Suprapubic skin (tissue), 4 donors: ENCODE measurements around the gene PARP1. TPM values are rescaled to one million over a fixed set of nuclear protein-coding genes. Genes with fewer than 3 reads are reported as not detected.
A peak's percentile ranks its signal among the peaks of the same experiment; 100 is the strongest.

ENCODE experiments used
- DNase-seq, 2 donors: peaks; one replicate each; pipeline ENCODE4 v3.0.0-alpha.2; 2019; ENCODE audit warnings: low spot score in 2 of 2
- H3K27ac ChIP-seq: fragments of 200-600 bp; sonication (generic); one replicate; pipeline ENCODE4 v1.5.1; 2019
- H3K27me3 ChIP-seq: fragments of 200-600 bp; sonication (generic); one replicate; pipeline ENCODE4 v1.5.1; 2019
- H3K36me3 ChIP-seq: fragments of 200-600 bp; sonication (generic); one replicate; pipeline ENCODE4 v1.5.1; 2019
- H3K4me1 ChIP-seq: fragments of 200-600 bp; sonication (generic); one replicate; pipeline ENCODE4 v1.5.1; 2019
- H3K4me3 ChIP-seq: fragments of 200-600 bp; sonication (generic); one replicate; pipeline ENCODE4 v1.5.1; 2019; ENCODE audit warnings: mild to moderate bottlenecking
- H3K9me3 ChIP-seq: fragments of 200-600 bp; sonication (generic); one replicate; pipeline ENCODE4 v1.5.1; 2019
- CTCF ChIP-seq, 2 donors: fragments of 200-600 bp in 1 of 2; fragments of 450-650 bp in 1 of 2; sonication (generic) in 1 of 2; IDR thresholded peaks; one replicate each; pipeline ENCODE4 v1.5.1; 2016 to 2019; ENCODE audit warnings: antibody characterized with exemption in 2 of 2, mild to moderate bottlenecking in 1 of 2, moderate library complexity in 1 of 2
- EP300 ChIP-seq: sonication (generic); formaldehyde crosslinking; IDR thresholded peaks from one replicate; pipeline ENCODE4 v1.6.1; 2017; ENCODE audit warnings: antibody characterized with exemption
- POLR2A ChIP-seq, 2 donors: fragments of 450-650 bp; IDR thresholded peaks; one replicate each; pipeline ENCODE4 v1.6.1; 2017; ENCODE audit warnings: antibody characterized with exemption in 2 of 2, mild to moderate bottlenecking in 2 of 2, moderate library complexity in 2 of 2
- POLR2AphosphoS5 ChIP-seq, 3 donors: sonication (generic); formaldehyde crosslinking; IDR thresholded peaks; one replicate each; pipeline ENCODE4 v1.6.1; 2017; ENCODE audit warnings: antibody characterized with exemption in 3 of 3
- WGBS: methylation state at CpG from one replicate; pipeline ENCODE4 v1.1.5; 2018; 5-methylcytosine and 5-hydroxymethylcytosine counted together
- total RNA-seq, 4 donors: library from RNA; depleted of rRNA; stranded (reverse); fragments of >200 nt; gene quantifications; one replicate each; pipeline ENCODE4 v1.1.0, GENCODE V29; 2016

The PARP1 gene
- total RNA-seq, 4 donors from 2014 or later, result 55.7 to 70.0 (median 60.6) TPM

GRCh38 chr1:226384040-226384439, 23.9 kb downstream of the PARP1 start:
- 90% methylated on average over 4 of the region's 4 CpGs for WGBS
- peak in 1 of 2 donors; percentile 51 for DNase-seq
- TF ChIP-seq POLR2A (IDR thresholded peaks at IDR 0.05) (no peak), POLR2AphosphoS5 (IDR thresholded peaks at IDR 0.05) (no peak), EP300 (no peak), CTCF (IDR thresholded peaks at IDR 0.05) (no peak)
- Histone ChIP-seq H3K27me3 (no peaks in the 10 kb centered on the region), H3K4me3 (no peak overlapping the region), H3K4me1 (no peaks in the 10 kb centered on the region), H3K27ac (no peak overlapping the region), H3K36me3 (peaks cover 100% of the 10 kb centered on the region), H3K9me3 (no peaks in the 10 kb centered on the region)

GRCh38 chr1:226382030-226382429, 25.9 kb downstream of the PARP1 start:
- peaks cover 100% of the 10 kb centered on the region for H3K36me3 ChIP-seq
- no peak for TF ChIP-seq POLR2A (IDR thresholded peaks at IDR 0.05)
- no peak for TF ChIP-seq POLR2AphosphoS5 (IDR thresholded peaks at IDR 0.05)
- TF ChIP-seq EP300, result no peak
- no peak for TF ChIP-seq CTCF (IDR thresholded peaks at IDR 0.05)

GRCh38 chr1:226381226-226381998, 26.5 kb downstream of the PARP1 start:
- Histone ChIP-seq H3K27me3 (no peaks in the 10 kb centered on the region), H3K27ac (no peak overlapping the region), H3K9me3 (no peaks in the 10 kb centered on the region), H3K4me1 (no peaks in the 10 kb centered on the region), H3K36me3 (peaks cover 100% of the 10 kb centered on the region), H3K4me3 (no peak overlapping the region)
- TF ChIP-seq EP300 (no peak), POLR2A (IDR thresholded peaks at IDR 0.05) (no peak), POLR2AphosphoS5 (IDR thresholded peaks at IDR 0.05) (no peak), CTCF (IDR thresholded peaks at IDR 0.05) (no peak)
- 90% methylated on average over 15 of the region's 15 CpGs for WGBS
- DNase-seq, result peak in 1 of 2 donors; percentile 49

More at GRCh38 chr1:226382030-226382429, 25.9 kb downstream of the PARP1 start:
- no peaks in the 10 kb centered on the region for H3K27me3 ChIP-seq
- 65% methylated on average over 2 of the region's 5 CpGs for WGBS
- H3K9me3 ChIP-seq, result no peaks in the 10 kb centered on the region
- DNase-seq, result peak in 1 of 2 donors; percentile 33
- H3K27ac ChIP-seq, result no peak overlapping the region
- H3K4me3 ChIP-seq, result no peak overlapping the region
- no peaks in the 10 kb centered on the region for H3K4me1 ChIP-seq

- 80% methylated on average over 2 of the region's 2 CpGs for WGBS
- Histone ChIP-seq H3K9me3 (no peaks in the 10 kb centered on the region), H3K27ac (no peak overlapping the region), H3K27me3 (no peaks in the 10 kb centered on the region), H3K4me1 (no peaks in the 10 kb centered on the region), H3K36me3 (peaks cover 100% of the 10 kb centered on the region), H3K4me3 (no peak overlapping the region)
- TF ChIP-seq POLR2AphosphoS5 (IDR thresholded peaks at IDR 0.05) (no peak), EP300 (no peak), CTCF (IDR thresholded peaks at IDR 0.05) (no peak), POLR2A (IDR thresholded peaks at IDR 0.05) (no peak)
- no peak for DNase-seq
Measured at GRCh38 chr1:226378071-226378470, 29.8 kb downstream of the PARP1 start.

- Histone ChIP-seq H3K27me3 (no peaks in the 10 kb centered on the region), H3K4me1 (no peaks in the 10 kb centered on the region), H3K4me3 (no peak overlapping the region), H3K27ac (no peak overlapping the region), H3K36me3 (peaks cover 100% of the 10 kb centered on the region), H3K9me3 (no peaks in the 10 kb centered on the region)
- no peak for DNase-seq
- 92% methylated on average over 3 of the region's 3 CpGs for WGBS
- no peak for TF ChIP-seq POLR2AphosphoS5 (IDR thresholded peaks at IDR 0.05)
- no peak for TF ChIP-seq EP300
- no peak for TF ChIP-seq POLR2A (IDR thresholded peaks at IDR 0.05)
- no peak for TF ChIP-seq CTCF (IDR thresholded peaks at IDR 0.05)
Measured at GRCh38 chr1:226376300-226376699, 31.6 kb downstream of the PARP1 start.
